ENCODE measurements around the gene HOXC5.

Gene HOXC5

DNA sequence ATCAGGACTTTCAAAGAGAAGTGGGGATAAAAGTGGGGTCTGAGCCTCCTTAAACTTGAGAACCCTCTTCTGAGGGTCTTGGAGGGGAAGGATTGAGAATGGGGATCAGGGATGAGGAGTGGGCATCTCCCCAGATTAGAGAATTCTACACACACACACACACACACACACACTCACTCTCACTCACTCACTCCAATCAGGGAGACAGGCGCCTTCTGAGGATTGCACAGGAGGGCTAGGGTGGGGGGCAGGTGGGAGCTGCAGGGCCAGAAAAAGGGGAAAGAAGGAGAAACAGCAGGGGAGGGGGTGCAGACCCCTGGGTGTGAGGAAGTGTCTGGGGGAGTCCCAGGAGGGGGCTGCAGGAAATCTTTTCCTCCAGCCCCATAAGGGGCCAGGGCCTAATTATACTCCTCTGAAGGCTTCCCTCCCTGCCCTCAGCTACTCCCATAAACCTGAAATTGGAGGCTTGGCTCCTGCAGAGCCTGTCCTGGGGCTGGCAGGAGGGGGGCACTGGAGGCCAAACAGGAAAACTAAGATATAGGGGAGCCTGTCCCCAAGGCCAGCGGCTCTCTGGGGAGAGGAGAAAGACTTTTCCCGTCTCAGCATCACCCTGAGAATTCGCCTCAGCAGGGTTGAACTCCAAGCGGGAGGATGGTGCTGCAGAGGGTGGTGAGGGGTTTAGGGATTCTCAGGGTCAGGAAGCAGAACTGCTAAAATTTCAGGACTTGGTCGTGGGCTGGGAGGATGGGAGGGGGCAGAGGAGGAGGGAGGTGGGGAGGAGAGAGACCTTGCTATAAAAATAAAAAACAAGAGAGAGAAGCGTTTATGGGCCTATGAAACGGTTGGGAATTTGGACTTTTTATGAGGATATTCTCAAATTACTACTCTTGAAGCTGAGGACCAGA is 31.3 kb upstream of the HOXC5 start:
- Histone ChIP-seq H3K4me3 (ENCODE audit: low read depth in 1 of 2, low read length in 2 of 2) (no peak overlapping the region), H3K36me3 (ENCODE audit: control insufficient read depth in 1 of 2, insufficient read depth in 2 of 2, low read length in 2 of 2) (no peaks in the 10 kb centered on the region), H3K9me3 (ENCODE audit: control insufficient read depth in 1 of 2, low read length in 2 of 2) (no peaks in the 10 kb centered on the region), H3K27me3 (ENCODE audit: control insufficient read depth in 1 of 2, insufficient read depth in 2 of 2, low read length in 2 of 2) (peaks cover 93 to 98% of the 10 kb centered on the region in 2 donors), H3K27ac (ENCODE audit: low read depth, low read length) (no peak overlapping the region), H3K4me1 (ENCODE audit: control insufficient read depth in 1 of 2, insufficient read depth in 2 of 2, low read length in 2 of 2) (peaks cover 5 to 6% of the 10 kb centered on the region in 2 donors), H3K9ac (ENCODE audit: low read depth in 1 of 2, low read length in 2 of 2) (no peak overlapping the region)

DNA sequence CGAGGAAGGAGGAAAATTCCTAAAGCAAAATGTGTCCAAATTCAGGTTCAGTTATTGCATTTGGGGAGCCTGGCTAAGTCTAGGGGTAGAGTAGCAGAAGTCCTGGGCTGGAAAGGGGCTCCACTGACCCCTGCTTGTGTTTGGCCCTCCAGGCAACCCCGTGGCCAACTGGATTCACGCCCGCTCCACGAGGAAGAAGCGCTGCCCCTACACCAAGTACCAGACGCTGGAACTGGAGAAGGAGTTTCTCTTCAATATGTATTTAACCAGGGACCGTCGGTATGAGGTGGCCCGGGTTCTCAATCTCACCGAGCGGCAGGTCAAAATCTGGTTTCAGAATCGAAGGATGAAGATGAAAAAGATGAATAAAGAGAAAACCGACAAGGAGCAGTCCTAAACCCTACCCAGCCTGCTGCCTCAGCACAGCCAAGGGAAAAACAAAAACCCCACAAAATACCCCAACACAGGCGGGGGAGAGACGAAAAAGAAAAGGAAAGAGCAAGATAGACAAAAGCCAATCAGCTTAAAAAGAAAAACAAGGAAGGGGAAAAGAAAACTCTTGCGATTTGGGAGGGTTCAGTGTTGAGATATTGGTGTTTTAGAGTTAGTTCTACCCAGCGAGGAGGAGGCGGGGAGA is 30.5 kb upstream of the HOXC5 start:
- Histone ChIP-seq H3K9me3 (ENCODE audit: control insufficient read depth in 1 of 2, low read length in 2 of 2) (no peaks in the 10 kb centered on the region), H3K4me3 (ENCODE audit: low read depth in 1 of 2, low read length in 2 of 2) (no peak overlapping the region), H3K9ac (ENCODE audit: low read depth in 1 of 2, low read length in 2 of 2) (no peak overlapping the region), H3K4me1 (ENCODE audit: control insufficient read depth in 1 of 2, insufficient read depth in 2 of 2, low read length in 2 of 2) (peaks cover 9% of the 10 kb centered on the region in 2 donors), H3K27me3 (ENCODE audit: control insufficient read depth in 1 of 2, insufficient read depth in 2 of 2, low read length in 2 of 2) (peaks cover 93 to 98% of the 10 kb centered on the region in 2 donors), H3K27ac (ENCODE audit: low read depth, low read length) (no peak overlapping the region), H3K36me3 (ENCODE audit: control insufficient read depth in 1 of 2, insufficient read depth in 2 of 2, low read length in 2 of 2) (no peaks in the 10 kb centered on the region)

GRCh38 chr12:54002915-54003389 is 29.9 kb upstream of the HOXC5 start:
- Histone ChIP-seq H3K4me3 (ENCODE audit: low read depth in 1 of 2, low read length in 2 of 2) (no peak overlapping the region), H3K36me3 (ENCODE audit: control insufficient read depth in 1 of 2, insufficient read depth in 2 of 2, low read length in 2 of 2) (no peaks in the 10 kb centered on the region), H3K4me1 (ENCODE audit: control insufficient read depth in 1 of 2, insufficient read depth in 2 of 2, low read length in 2 of 2) (peaks cover 9% of the 10 kb centered on the region in 2 donors), H3K27ac (ENCODE audit: low read depth, low read length) (no peak overlapping the region), H3K9ac (ENCODE audit: low read depth in 1 of 2, low read length in 2 of 2) (no peak overlapping the region), H3K27me3 (ENCODE audit: control insufficient read depth in 1 of 2, insufficient read depth in 2 of 2, low read length in 2 of 2) (peaks cover 93 to 98% of the 10 kb centered on the region in 2 donors), H3K9me3 (ENCODE audit: control insufficient read depth in 1 of 2, low read length in 2 of 2) (no peaks in the 10 kb centered on the region)

GRCh38 chr12:54003625-54004024 is 29.2 kb upstream of the HOXC5 start:
- H3K27me3 ChIP-seq (ENCODE audit: control insufficient read depth in 1 of 2, insufficient read depth in 2 of 2, low read length in 2 of 2), result peaks cover 91 to 97% of the 10 kb centered on the region in 2 donors
- no peaks in the 10 kb centered on the region for H3K36me3 ChIP-seq (ENCODE audit: control insufficient read depth in 1 of 2, insufficient read depth in 2 of 2, low read length in 2 of 2)
- H3K27ac ChIP-seq (ENCODE audit: low read depth, low read length), result no peak overlapping the region
- H3K9me3 ChIP-seq (ENCODE audit: control insufficient read depth in 1 of 2, low read length in 2 of 2), result no peaks in the 10 kb centered on the region
- H3K4me1 ChIP-seq (ENCODE audit: control insufficient read depth in 1 of 2, insufficient read depth in 2 of 2, low read length in 2 of 2), result peaks cover 9% of the 10 kb centered on the region in 2 donors
- H3K4me3 ChIP-seq (ENCODE audit: low read depth in 1 of 2, low read length in 2 of 2), result no peak overlapping the region
- no peak overlapping the region for H3K9ac ChIP-seq (ENCODE audit: low read depth in 1 of 2, low read length in 2 of 2)

DNA sequence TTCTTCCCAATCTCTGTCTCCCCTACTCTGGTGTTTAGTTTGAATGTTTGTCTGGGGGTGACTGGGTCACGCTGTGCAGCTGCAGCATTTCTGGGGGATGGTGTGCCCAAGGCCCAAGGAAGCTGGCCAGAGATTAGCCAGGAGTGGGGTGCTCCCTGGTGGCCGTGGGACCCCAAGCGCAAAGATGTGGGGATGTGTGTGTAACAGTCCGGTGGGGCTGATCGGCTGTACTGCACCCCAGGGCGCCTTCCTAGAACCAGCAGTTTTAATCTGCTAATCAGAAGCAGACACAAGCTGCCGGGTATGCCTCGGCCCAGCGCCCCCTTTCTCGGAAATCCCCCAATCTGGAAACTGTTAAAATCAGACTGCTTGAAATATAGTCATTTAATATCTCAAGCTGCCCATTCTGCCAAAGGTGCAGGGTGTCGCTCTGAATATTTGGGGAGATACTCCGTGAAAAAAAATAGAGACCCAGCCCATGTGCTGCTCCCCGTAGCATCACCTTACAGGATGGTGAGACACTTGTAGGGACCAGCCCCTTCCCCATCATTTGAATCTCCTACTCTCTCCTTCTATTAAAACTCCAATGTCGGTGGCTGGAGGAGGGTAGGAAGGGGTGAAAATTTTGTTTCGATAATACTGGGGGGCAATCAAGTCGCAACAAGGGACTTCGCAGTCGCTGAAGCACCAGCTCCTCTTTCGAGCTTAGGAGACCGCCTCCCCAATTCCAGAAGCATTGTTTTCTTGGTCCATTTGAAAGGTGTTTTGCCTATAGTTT is 28.6 kb upstream of the HOXC5 start:
- no peak overlapping the region for H3K4me3 ChIP-seq (ENCODE audit: low read depth in 1 of 2, low read length in 2 of 2)
- no peaks in the 10 kb centered on the region for H3K36me3 ChIP-seq (ENCODE audit: control insufficient read depth in 1 of 2, insufficient read depth in 2 of 2, low read length in 2 of 2)
- H3K4me1 ChIP-seq (ENCODE audit: control insufficient read depth in 1 of 2, insufficient read depth in 2 of 2, low read length in 2 of 2), result peaks cover 9 to 11% of the 10 kb centered on the region in 2 donors
- no peak overlapping the region for H3K9ac ChIP-seq (ENCODE audit: low read depth in 1 of 2, low read length in 2 of 2)
- H3K9me3 ChIP-seq (ENCODE audit: control insufficient read depth in 1 of 2, low read length in 2 of 2), result no peaks in the 10 kb centered on the region
- peaks cover 88 to 93% of the 10 kb centered on the region in 2 donors for H3K27me3 ChIP-seq (ENCODE audit: control insufficient read depth in 1 of 2, insufficient read depth in 2 of 2, low read length in 2 of 2)
- H3K27ac ChIP-seq (ENCODE audit: low read depth, low read length), result no peak overlapping the region

DNA sequence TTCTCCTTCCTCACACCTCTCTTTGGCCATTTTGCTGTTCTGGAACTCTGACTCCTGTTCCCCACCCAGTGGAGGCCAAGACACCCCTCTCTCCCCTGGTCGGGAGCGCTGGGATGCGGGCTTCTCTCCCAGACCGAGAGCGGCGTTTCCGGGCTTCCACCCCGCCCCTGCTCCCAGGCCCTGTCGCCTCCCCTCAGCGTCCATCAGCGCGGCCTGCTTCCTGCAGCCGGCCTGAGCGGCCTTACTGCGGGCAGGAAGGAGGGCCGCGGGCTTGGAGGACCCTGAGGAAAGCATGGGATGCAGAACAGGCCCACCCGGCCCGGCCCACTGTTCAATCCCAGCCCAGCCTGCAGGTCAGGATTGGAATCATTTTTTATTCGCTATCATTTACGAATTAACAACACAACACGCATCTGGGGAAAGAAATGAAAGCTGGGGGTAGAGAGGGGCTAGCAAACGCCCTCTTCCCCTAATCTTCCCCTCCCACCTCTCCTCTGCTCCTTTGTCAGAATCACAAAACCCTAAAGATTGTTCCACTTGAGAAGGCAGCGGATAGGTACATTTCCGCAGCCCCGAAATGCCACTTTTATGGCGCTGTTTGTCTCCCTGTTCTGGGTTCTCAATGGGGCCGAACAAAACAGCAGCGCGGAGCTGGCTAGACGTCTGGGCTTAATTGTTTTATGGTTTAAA is 27.9 kb upstream of the HOXC5 start:
- no peak overlapping the region for H3K9ac ChIP-seq (ENCODE audit: low read depth in 1 of 2, low read length in 2 of 2)
- H3K27me3 ChIP-seq (ENCODE audit: control insufficient read depth in 1 of 2, insufficient read depth in 2 of 2, low read length in 2 of 2), result peaks cover 89 to 93% of the 10 kb centered on the region in 2 donors
- peaks cover 9 to 13% of the 10 kb centered on the region in 2 donors for H3K4me1 ChIP-seq (ENCODE audit: control insufficient read depth in 1 of 2, insufficient read depth in 2 of 2, low read length in 2 of 2)
- no peak overlapping the region for H3K27ac ChIP-seq (ENCODE audit: low read depth, low read length)
- no peak overlapping the region for H3K4me3 ChIP-seq (ENCODE audit: low read depth in 1 of 2, low read length in 2 of 2)
- no peaks in the 10 kb centered on the region for H3K9me3 ChIP-seq (ENCODE audit: control insufficient read depth in 1 of 2, low read length in 2 of 2)
- no peaks in the 10 kb centered on the region for H3K36me3 ChIP-seq (ENCODE audit: control insufficient read depth in 1 of 2, insufficient read depth in 2 of 2, low read length in 2 of 2)

DNA sequence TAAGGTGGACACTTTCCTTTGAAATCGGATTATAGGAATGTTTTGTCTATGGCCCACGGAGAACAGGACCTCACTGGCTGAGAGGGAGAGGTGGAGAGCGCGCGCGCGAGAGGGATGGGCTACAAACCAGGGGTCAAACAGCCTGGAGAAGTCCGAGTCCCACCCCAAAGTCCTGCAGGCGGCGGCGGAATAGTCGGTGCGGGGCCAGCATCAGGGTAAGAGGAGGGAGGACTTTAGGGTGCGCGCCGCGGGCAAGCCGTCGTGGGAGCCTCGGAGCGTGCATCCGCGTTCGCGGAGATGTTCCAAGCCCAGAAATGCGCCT is 27.4 kb upstream of the HOXC5 start:
- no peak overlapping the region for H3K27ac ChIP-seq (ENCODE audit: low read depth, low read length)
- peaks cover 89 to 93% of the 10 kb centered on the region in 2 donors for H3K27me3 ChIP-seq (ENCODE audit: control insufficient read depth in 1 of 2, insufficient read depth in 2 of 2, low read length in 2 of 2)
- no peak overlapping the region for H3K4me3 ChIP-seq (ENCODE audit: low read depth in 1 of 2, low read length in 2 of 2)
- no peaks in the 10 kb centered on the region for H3K36me3 ChIP-seq (ENCODE audit: control insufficient read depth in 1 of 2, insufficient read depth in 2 of 2, low read length in 2 of 2)
- H3K9me3 ChIP-seq (ENCODE audit: control insufficient read depth in 1 of 2, low read length in 2 of 2), result no peaks in the 10 kb centered on the region
- H3K9ac ChIP-seq (ENCODE audit: low read depth in 1 of 2, low read length in 2 of 2), result no peak overlapping the region
- H3K4me1 ChIP-seq (ENCODE audit: control insufficient read depth in 1 of 2, insufficient read depth in 2 of 2, low read length in 2 of 2), result peaks cover 9 to 13% of the 10 kb centered on the region in 2 donors

GRCh38 chr12:54005853-54006558 is 26.8 kb upstream of the HOXC5 start:
- Histone ChIP-seq H3K36me3 (ENCODE audit: control insufficient read depth in 1 of 2, insufficient read depth in 2 of 2, low read length in 2 of 2) (no peaks in the 10 kb centered on the region), H3K9me3 (ENCODE audit: control insufficient read depth in 1 of 2, low read length in 2 of 2) (no peaks in the 10 kb centered on the region), H3K27me3 (ENCODE audit: control insufficient read depth in 1 of 2, insufficient read depth in 2 of 2, low read length in 2 of 2) (peaks cover 89 to 93% of the 10 kb centered on the region in 2 donors), H3K4me1 (ENCODE audit: control insufficient read depth in 1 of 2, insufficient read depth in 2 of 2, low read length in 2 of 2) (peaks cover 9 to 13% of the 10 kb centered on the region in 2 donors), H3K9ac (ENCODE audit: low read depth in 1 of 2, low read length in 2 of 2) (peak overlapping the region; percentile 4 to 48), H3K4me3 (ENCODE audit: low read depth in 1 of 2, low read length in 2 of 2) (peak overlapping the region; percentile 33 to 57), H3K27ac (ENCODE audit: low read depth, low read length) (no peak overlapping the region)

- Histone ChIP-seq H3K4me1 (ENCODE audit: control insufficient read depth in 1 of 2, insufficient read depth in 2 of 2, low read length in 2 of 2) (peaks cover 9 to 13% of the 10 kb centered on the region in 2 donors), H3K36me3 (ENCODE audit: control insufficient read depth in 1 of 2, insufficient read depth in 2 of 2, low read length in 2 of 2) (no peaks in the 10 kb centered on the region), H3K9ac (ENCODE audit: low read depth in 1 of 2, low read length in 2 of 2) (peak overlapping the region; percentile 4 to 48), H3K9me3 (ENCODE audit: control insufficient read depth in 1 of 2, low read length in 2 of 2) (no peaks in the 10 kb centered on the region), H3K27me3 (ENCODE audit: control insufficient read depth in 1 of 2, insufficient read depth in 2 of 2, low read length in 2 of 2) (peaks cover 88 to 93% of the 10 kb centered on the region in 2 donors), H3K27ac (ENCODE audit: low read depth, low read length) (no peak overlapping the region), H3K4me3 (ENCODE audit: low read depth in 1 of 2, low read length in 2 of 2) (peak overlapping the region; percentile 33 to 57)
Observed at GRCh38 chr12:54006559-54007220, 26.2 kb upstream of the HOXC5 start.
